Measurements from ENCODE around the gene ZNF578.
"Not testable (repeated sequence)": the region's sequence is repeated elsewhere in the genome, so short reads cannot be mapped to it uniquely, and the experiment has no call there.

Gene ZNF578

GRCh38 chr19:52532480-52532879 lies 79.1 kb downstream of the ZNF578 start:
- no peak for TF ChIP-seq ZNF274 (IDR thresholded peaks at IDR 0.05; ENCODE audit: low read depth, low read length)
- Histone ChIP-seq H3K9me3 (ENCODE audit: insufficient read depth, low read length) (no peaks in the 10 kb centered on the region), H3K27me3 (ENCODE audit: insufficient read depth, insufficient read length) (no peaks in the 10 kb centered on the region), H3K4me3 (ENCODE audit: insufficient read length, low read depth) (no peak overlapping the region), H3K9ac (ENCODE audit: insufficient read length, low read depth) (no peak overlapping the region), H3K36me3 (ENCODE audit: insufficient read depth, insufficient read length, low read length) (peaks cover 7% of the 10 kb centered on the region), H3K4me1 (ENCODE audit: insufficient read depth, insufficient read length) (peaks cover 2% of the 10 kb centered on the region)
- no peak for DNase-seq (ENCODE audit: low read depth, low spot score)

DNA sequence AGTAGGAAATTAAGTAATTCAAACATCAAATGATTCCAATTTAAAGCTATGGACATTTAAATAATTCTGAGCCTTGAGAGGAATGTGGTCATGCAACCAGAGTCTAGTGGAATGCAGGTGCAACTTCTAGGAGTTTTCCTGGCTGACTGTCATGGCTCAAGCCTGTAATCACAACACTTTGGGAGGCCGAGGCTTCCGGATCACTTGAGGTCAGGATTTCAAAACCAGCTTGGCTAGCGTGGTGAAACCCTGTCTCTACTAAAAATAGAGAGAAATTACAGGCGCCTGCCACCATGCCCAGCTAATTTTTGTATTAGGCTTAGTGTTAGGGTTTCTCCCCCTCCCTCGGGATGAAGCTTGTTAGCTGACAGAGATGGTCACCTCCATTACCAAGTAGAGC lies 80.5 kb downstream of the ZNF578 start:
- H3K9me3 ChIP-seq (ENCODE audit: insufficient read depth, low read length) = no peaks in the 10 kb centered on the region
- TF ChIP-seq SUZ12 (IDR thresholded peaks at IDR 0.05; ENCODE audit: extremely low read depth, insufficient read depth, insufficient read length) (no peak), YY1 (IDR thresholded peaks at IDR 0.05; ENCODE audit: insufficient read depth, insufficient read length) (no peak), ZNF274 (IDR thresholded peaks at IDR 0.05; ENCODE audit: low read depth, low read length) (no peak)
- H3K4me1 ChIP-seq (ENCODE audit: insufficient read depth, insufficient read length) = peaks cover 2% of the 10 kb centered on the region
- no peak overlapping the region for H3K4me3 ChIP-seq (ENCODE audit: insufficient read length, low read depth)
- no peaks in the 10 kb centered on the region for H3K27me3 ChIP-seq (ENCODE audit: insufficient read depth, insufficient read length)
- H3K36me3 ChIP-seq (ENCODE audit: insufficient read depth, insufficient read length, low read length) = peaks cover 7% of the 10 kb centered on the region
- H3K9ac ChIP-seq (ENCODE audit: insufficient read length, low read depth) = no peak overlapping the region
- DNase-seq (ENCODE audit: low read depth, low spot score) = no peak

DNA sequence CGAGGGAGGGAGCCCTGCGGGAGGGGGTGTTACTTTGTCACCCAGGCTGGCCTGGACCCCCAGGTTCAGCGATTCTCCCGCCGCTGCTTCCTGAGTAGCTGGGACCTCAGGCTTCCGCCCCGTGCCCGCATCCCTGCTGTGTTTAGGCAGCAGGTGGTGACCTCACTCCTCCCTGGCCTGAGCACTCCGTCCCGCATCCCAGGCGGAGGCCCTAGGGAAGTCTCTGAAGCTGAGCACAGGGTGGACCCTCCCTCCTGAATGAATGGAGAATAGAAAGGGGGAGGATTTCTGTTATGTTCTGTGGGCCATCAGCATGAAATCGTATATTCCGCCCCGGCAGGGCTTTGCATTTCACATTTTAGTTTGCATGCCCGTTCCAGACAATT lies 82.0 kb downstream of the ZNF578 start:
- not testable (repeated sequence) for H3K36me3 ChIP-seq (ENCODE audit: insufficient read depth, insufficient read length, low read length); DNase-seq (ENCODE audit: low read depth, low spot score); H3K27me3 ChIP-seq (ENCODE audit: insufficient read depth, insufficient read length); H3K9me3 ChIP-seq (ENCODE audit: insufficient read depth, low read length); H3K4me1 ChIP-seq (ENCODE audit: insufficient read depth, insufficient read length); H3K4me3 ChIP-seq (ENCODE audit: insufficient read length, low read depth)
- peak overlapping the region; percentile 42 for H3K9ac ChIP-seq (ENCODE audit: insufficient read length, low read depth)

- H3K36me3 ChIP-seq (ENCODE audit: insufficient read depth, insufficient read length, low read length) = peaks cover 9% of the 10 kb centered on the region
- peak overlapping the region; percentile 66 for H3K4me3 ChIP-seq (ENCODE audit: insufficient read length, low read depth)
- H3K4me1 ChIP-seq (ENCODE audit: insufficient read depth, insufficient read length) = no peaks in the 10 kb centered on the region
- DNase-seq (ENCODE audit: low read depth, low spot score) = peak; percentile 71
- H3K9me3 ChIP-seq (ENCODE audit: insufficient read depth, low read length) = no peaks in the 10 kb centered on the region
- H3K27me3 ChIP-seq (ENCODE audit: insufficient read depth, insufficient read length) = no peaks in the 10 kb centered on the region
- peak overlapping the region; percentile 77 for H3K9ac ChIP-seq (ENCODE audit: insufficient read length, low read depth)
- TF ChIP-seq ZNF274 (IDR thresholded peaks at IDR 0.05; ENCODE audit: low read depth, low read length) (no peak), YY1 (IDR thresholded peaks at IDR 0.05; ENCODE audit: insufficient read depth, insufficient read length) (no peak), SUZ12 (IDR thresholded peaks at IDR 0.05; ENCODE audit: extremely low read depth, insufficient read depth, insufficient read length) (no peak)
Measured at GRCh38 chr19:52535771-52536447, 82.6 kb downstream of the ZNF578 start.

- Histone ChIP-seq H3K9ac (ENCODE audit: insufficient read length, low read depth) (peak overlapping the region; percentile 77), H3K9me3 (ENCODE audit: insufficient read depth, low read length) (no peaks in the 10 kb centered on the region), H3K36me3 (ENCODE audit: insufficient read depth, insufficient read length, low read length) (peaks cover 9% of the 10 kb centered on the region), H3K27me3 (ENCODE audit: insufficient read depth, insufficient read length) (no peaks in the 10 kb centered on the region), H3K4me3 (ENCODE audit: insufficient read length, low read depth) (peak overlapping the region; percentile 66), H3K4me1 (ENCODE audit: insufficient read depth, insufficient read length) (no peaks in the 10 kb centered on the region)
- no peak for DNase-seq (ENCODE audit: low read depth, low spot score)
- TF ChIP-seq ZNF274 (IDR thresholded peaks at IDR 0.05; ENCODE audit: low read depth, low read length) (no peak), SUZ12 (IDR thresholded peaks at IDR 0.05; ENCODE audit: extremely low read depth, insufficient read depth, insufficient read length) (no peak), YY1 (IDR thresholded peaks at IDR 0.05; ENCODE audit: insufficient read depth, insufficient read length) (no peak)
Measured at GRCh38 chr19:52536448-52536800, 83.1 kb downstream of the ZNF578 start.

DNA sequence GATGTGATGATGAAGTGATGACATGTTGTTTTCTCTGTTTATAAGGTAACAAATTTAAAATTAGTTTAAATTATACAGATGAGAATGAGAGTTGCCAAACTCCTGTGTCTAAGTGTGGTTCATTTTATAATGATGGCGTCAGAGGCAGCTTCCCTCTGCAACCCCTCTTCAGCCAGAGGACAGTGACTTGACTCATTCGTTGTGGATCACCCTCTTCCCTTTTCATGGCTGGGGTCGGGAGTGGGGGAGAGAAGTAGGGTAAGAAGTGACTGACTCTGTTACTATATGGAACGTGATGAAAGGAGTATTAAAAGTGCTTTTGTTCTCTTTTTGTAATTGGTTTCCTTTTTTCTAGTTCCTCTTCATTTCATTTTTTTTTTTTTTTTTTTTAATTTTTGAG lies 85.5 kb downstream of the ZNF578 start:
- peaks cover 16% of the 10 kb centered on the region for H3K36me3 ChIP-seq (ENCODE audit: insufficient read depth, insufficient read length, low read length)
- not testable (repeated sequence) for DNase-seq (ENCODE audit: low read depth, low spot score); H3K4me3 ChIP-seq (ENCODE audit: insufficient read length, low read depth); H3K9me3 ChIP-seq (ENCODE audit: insufficient read depth, low read length); H3K27me3 ChIP-seq (ENCODE audit: insufficient read depth, insufficient read length); H3K4me1 ChIP-seq (ENCODE audit: insufficient read depth, insufficient read length); H3K9ac ChIP-seq (ENCODE audit: insufficient read length, low read depth)

DNA sequence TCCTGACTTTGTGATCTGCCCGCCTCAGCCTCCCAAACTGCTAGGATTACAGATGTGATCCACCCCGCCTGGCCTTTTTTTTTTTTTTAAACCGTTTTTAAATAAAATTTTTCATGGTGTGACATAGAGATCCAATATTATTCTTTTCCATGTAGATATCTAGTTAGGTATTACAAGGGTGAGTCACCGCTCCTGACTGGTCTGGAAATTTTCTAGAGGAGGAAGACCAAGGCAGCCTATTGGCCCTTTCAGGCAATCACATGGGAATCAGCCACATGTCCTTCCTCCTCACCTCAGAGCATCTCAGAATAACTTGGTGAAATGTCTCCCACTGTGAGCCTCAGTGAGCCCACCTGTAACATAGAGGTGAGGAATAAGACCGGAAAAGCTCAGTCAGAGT lies 87.8 kb downstream of the ZNF578 start:
- peaks cover 29% of the 10 kb centered on the region for H3K36me3 ChIP-seq (ENCODE audit: insufficient read depth, insufficient read length, low read length)
- H3K27me3 ChIP-seq (ENCODE audit: insufficient read depth, insufficient read length); H3K4me1 ChIP-seq (ENCODE audit: insufficient read depth, insufficient read length); DNase-seq (ENCODE audit: low read depth, low spot score); H3K4me3 ChIP-seq (ENCODE audit: insufficient read length, low read depth); H3K9me3 ChIP-seq (ENCODE audit: insufficient read depth, low read length); H3K9ac ChIP-seq (ENCODE audit: insufficient read length, low read depth): not testable (repeated sequence)

DNA sequence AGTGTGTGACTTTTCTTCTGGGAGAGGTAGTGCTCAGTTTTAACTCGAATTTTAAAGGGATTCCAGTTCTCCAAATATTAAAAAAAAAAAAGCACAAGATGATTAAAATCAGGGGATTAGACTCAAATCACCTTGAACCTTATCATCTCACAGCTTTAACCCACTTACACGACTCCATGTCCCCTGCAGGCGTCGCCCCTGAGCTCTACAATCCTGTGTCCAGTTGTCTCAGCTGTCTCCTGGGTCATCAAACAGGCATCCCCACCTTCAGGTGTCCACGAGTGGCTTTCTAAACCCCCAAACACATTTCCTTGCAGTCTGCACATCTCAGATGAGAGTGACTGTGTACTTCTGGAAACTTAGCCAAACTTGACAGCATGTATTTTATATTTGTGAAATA lies 88.3 kb downstream of the ZNF578 start:
- Histone ChIP-seq H3K36me3 (ENCODE audit: insufficient read depth, insufficient read length, low read length) (peaks cover 31% of the 10 kb centered on the region), H3K9me3 (ENCODE audit: insufficient read depth, low read length) (no peaks in the 10 kb centered on the region), H3K4me1 (ENCODE audit: insufficient read depth, insufficient read length) (no peaks in the 10 kb centered on the region), H3K9ac (ENCODE audit: insufficient read length, low read depth) (no peak overlapping the region), H3K4me3 (ENCODE audit: insufficient read length, low read depth) (no peak overlapping the region), H3K27me3 (ENCODE audit: insufficient read depth, insufficient read length) (no peaks in the 10 kb centered on the region)
- TF ChIP-seq SUZ12 (IDR thresholded peaks at IDR 0.05; ENCODE audit: extremely low read depth, insufficient read depth, insufficient read length) (no peak), YY1 (IDR thresholded peaks at IDR 0.05; ENCODE audit: insufficient read depth, insufficient read length) (no peak), ZNF274 (IDR thresholded peaks at IDR 0.05; ENCODE audit: low read depth, low read length) (no peak)
- DNase-seq (ENCODE audit: low read depth, low spot score) = no peak

DNA sequence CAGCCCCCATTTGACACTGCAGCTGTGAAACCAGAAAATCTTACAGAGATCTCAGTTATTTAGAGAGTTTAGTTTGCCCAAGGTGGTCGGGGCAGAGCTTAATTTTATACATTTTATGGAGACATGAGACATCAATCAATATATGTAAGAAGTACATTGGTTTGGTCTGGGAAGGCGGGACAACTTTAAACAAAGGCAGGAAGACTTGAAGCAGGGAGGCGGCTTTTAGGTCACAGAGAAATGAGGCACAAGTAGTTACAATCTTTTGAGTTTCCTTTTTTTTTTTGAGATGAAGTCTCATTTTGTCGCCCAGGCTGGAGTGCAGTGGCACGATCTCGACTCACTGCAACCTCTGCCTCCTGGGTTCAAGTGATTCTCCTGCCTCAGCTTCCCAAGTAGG lies 89.2 kb downstream of the ZNF578 start:
- not testable (repeated sequence) for H3K9me3 ChIP-seq (ENCODE audit: insufficient read depth, low read length); DNase-seq (ENCODE audit: low read depth, low spot score); H3K4me3 ChIP-seq (ENCODE audit: insufficient read length, low read depth); H3K4me1 ChIP-seq (ENCODE audit: insufficient read depth, insufficient read length); H3K27me3 ChIP-seq (ENCODE audit: insufficient read depth, insufficient read length); H3K9ac ChIP-seq (ENCODE audit: insufficient read length, low read depth)
- peaks cover 35% of the 10 kb centered on the region for H3K36me3 ChIP-seq (ENCODE audit: insufficient read depth, insufficient read length, low read length)

Data from NT2/D1 (cell line).